Activated naive CD4-positive, alpha-beta T cell treated with anti-CD3 and anti-CD28 coated beads, Interleukin-2, amount 50 U/mL, for 24 hours (primary cell): ENCODE measurements around the gene WDR62.

Source experiments
- H3K27ac Mint-ChIP-seq: one replicate; pipeline ENCODE4 v1.8.0; 2021; ENCODE audit warnings: mild to moderate bottlenecking, mixed read lengths
- H3K27me3 Mint-ChIP-seq: one replicate; pipeline ENCODE4 v1.8.0; 2021; ENCODE audit warnings: mixed read lengths
- H3K36me3 Mint-ChIP-seq: one replicate; pipeline ENCODE4 v1.8.0; 2021; ENCODE audit warnings: mixed read lengths
- H3K4me1 Mint-ChIP-seq: one replicate; pipeline ENCODE4 v1.8.0; 2021; ENCODE audit warnings: mixed read lengths
- H3K4me3 Mint-ChIP-seq: one replicate; pipeline ENCODE4 v1.8.0; 2021; ENCODE audit warnings: mild to moderate bottlenecking, mixed read lengths
- H3K9me3 Mint-ChIP-seq: one replicate; pipeline ENCODE4 v1.8.0; 2021; ENCODE audit warnings: mixed read lengths

WDR62 gene

DNA sequence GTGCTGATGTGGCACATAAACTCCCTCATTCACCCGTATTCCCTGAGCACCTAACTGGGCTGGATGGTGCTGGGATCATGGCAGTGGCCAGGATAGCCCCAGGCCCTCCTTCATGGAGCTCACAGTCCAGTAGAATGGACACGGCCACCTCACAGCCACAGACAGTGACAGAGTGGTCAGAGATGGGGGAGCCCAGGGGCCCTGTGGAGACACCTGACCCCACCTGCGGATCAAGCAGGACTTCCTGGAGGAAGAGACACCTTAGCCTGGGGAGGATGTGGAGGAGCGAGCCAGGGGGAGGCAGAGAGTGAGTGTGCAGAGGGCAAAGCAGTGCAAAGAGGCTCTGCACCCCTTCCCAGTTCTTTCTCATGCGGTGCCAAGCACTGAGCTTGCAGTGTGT lies 35.1 kb downstream of the WDR62 start:
- H3K4me1 Mint-ChIP-seq = no peaks in the 10 kb centered on the region
- H3K4me3 Mint-ChIP-seq = no peak overlapping the region
- no peak overlapping the region for H3K27ac Mint-ChIP-seq
- H3K9me3 Mint-ChIP-seq = no peaks in the 10 kb centered on the region
- H3K36me3 Mint-ChIP-seq = peaks cover 2% of the 10 kb centered on the region
- H3K27me3 Mint-ChIP-seq = no peaks in the 10 kb centered on the region

GRCh38 chr19:36090910-36091695 lies 36.4 kb downstream of the WDR62 start:
- Mint-ChIP-seq H3K36me3 (peaks cover 2% of the 10 kb centered on the region), H3K4me3 (no peak overlapping the region), H3K9me3 (no peaks in the 10 kb centered on the region), H3K4me1 (no peaks in the 10 kb centered on the region), H3K27ac (no peak overlapping the region), H3K27me3 (no peaks in the 10 kb centered on the region)

GRCh38 chr19:36092566-36092965 lies 37.9 kb downstream of the WDR62 start:
- H3K9me3 Mint-ChIP-seq = no peaks in the 10 kb centered on the region
- H3K4me1 Mint-ChIP-seq = no peaks in the 10 kb centered on the region
- H3K36me3 Mint-ChIP-seq = peaks cover 2% of the 10 kb centered on the region
- no peak overlapping the region for H3K4me3 Mint-ChIP-seq
- no peaks in the 10 kb centered on the region for H3K27me3 Mint-ChIP-seq
- no peak overlapping the region for H3K27ac Mint-ChIP-seq

DNA sequence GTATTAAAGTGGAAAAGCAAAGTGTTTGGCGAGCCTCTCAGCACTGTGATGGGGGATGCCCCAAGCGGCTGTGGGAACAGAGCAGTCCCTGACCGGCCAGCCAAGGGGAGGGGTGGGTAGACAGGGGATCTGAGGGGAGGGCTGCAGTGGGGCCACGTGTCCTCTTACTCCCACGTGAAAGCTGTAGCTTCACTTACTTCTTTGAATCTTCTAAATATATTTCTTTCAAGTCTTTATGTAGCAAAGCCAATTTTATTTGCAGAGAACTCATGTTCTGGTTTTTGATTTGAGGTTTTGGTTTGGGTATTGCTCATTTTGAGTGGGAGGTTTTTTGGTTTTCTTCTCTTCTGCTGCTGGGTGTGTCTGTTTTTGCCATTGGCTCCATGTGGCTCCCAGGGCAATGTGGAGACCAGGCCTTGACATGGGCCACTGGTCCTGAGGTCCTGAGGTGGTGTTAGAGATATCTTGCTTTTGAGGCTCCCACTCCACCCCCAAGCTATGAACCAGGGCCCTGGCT lies 38.5 kb downstream of the WDR62 start:
- Mint-ChIP-seq H3K36me3 (peaks cover 2% of the 10 kb centered on the region), H3K9me3 (no peaks in the 10 kb centered on the region), H3K27ac (no peak overlapping the region), H3K4me3 (no peak overlapping the region), H3K27me3 (no peaks in the 10 kb centered on the region), H3K4me1 (no peaks in the 10 kb centered on the region)

DNA sequence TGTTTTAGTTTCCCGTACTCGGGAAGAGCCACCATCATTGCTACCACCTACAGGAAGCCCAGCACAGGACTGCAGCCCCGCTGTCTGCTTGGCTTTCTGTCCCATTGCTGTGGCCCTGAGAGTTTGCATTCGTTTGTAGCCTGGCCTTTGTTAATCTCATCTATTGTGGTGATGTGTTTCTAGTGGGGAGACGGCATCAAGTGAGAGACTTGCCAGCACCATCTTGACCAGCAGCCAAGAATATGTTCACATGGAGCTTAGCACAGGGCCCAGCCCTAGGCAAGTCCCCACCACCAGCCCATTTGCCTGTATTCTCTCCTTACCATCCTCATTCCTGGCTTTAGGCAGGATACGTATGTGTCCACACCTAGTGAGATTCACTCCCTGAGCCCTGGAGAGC lies 39.0 kb downstream of the WDR62 start:
- Mint-ChIP-seq H3K36me3 (no peaks in the 10 kb centered on the region), H3K27ac (no peak overlapping the region), H3K4me1 (no peaks in the 10 kb centered on the region), H3K9me3 (no peaks in the 10 kb centered on the region), H3K27me3 (no peaks in the 10 kb centered on the region), H3K4me3 (no peak overlapping the region)

DNA sequence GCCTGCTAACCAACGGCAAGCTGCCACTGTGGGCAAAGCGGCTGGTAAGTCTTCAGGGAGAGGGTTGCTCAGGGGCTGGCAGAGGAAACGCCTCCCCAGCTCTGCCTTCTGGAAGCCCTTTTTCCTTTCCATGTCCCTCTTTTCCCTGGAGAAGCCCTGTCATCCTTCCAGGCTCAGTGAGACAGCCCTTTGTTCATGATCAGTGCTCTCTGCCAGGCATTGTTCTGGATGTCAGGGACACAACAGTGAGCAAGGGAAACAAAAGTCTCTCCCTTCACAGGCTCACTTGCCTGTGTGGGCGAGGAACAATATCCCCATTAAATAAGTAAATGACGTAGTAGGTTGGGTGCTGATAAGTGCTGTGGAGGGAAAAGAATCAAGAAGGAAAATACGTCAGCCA lies 42.3 kb downstream of the WDR62 start:
- no peaks in the 10 kb centered on the region for H3K9me3 Mint-ChIP-seq
- H3K27ac Mint-ChIP-seq = no peak overlapping the region
- no peak overlapping the region for H3K4me3 Mint-ChIP-seq
- no peaks in the 10 kb centered on the region for H3K27me3 Mint-ChIP-seq
- H3K36me3 Mint-ChIP-seq = no peaks in the 10 kb centered on the region
- no peaks in the 10 kb centered on the region for H3K4me1 Mint-ChIP-seq

GRCh38 chr19:36099166-36099785 lies 44.6 kb downstream of the WDR62 start:
- H3K27ac Mint-ChIP-seq = no peak overlapping the region
- no peaks in the 10 kb centered on the region for H3K4me1 Mint-ChIP-seq
- no peaks in the 10 kb centered on the region for H3K9me3 Mint-ChIP-seq
- H3K36me3 Mint-ChIP-seq = no peaks in the 10 kb centered on the region
- no peak overlapping the region for H3K4me3 Mint-ChIP-seq
- no peaks in the 10 kb centered on the region for H3K27me3 Mint-ChIP-seq

DNA sequence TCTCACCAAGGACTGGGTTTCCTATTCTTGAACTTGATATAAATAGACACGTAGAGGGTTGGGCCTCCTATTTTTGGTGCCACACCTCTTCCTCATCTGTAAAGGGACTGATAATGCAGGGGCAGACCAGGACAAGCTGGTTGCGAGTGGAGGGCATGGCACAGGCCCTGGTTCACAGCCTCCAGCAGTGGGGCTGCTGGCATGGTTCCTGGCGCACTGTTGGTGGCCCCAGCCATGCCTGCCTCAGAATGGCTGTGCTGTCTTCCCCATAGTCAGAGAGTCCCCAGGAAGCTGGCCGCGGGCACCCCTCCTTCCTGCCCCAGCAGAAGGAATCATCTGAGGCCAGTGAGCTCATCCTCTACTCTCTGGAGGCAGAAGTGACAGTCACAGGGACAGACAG lies 45.8 kb downstream of the WDR62 start:
- no peak overlapping the region for H3K27ac Mint-ChIP-seq
- no peaks in the 10 kb centered on the region for H3K27me3 Mint-ChIP-seq
- no peak overlapping the region for H3K4me3 Mint-ChIP-seq
- no peaks in the 10 kb centered on the region for H3K4me1 Mint-ChIP-seq
- no peaks in the 10 kb centered on the region for H3K36me3 Mint-ChIP-seq
- no peaks in the 10 kb centered on the region for H3K9me3 Mint-ChIP-seq

DNA sequence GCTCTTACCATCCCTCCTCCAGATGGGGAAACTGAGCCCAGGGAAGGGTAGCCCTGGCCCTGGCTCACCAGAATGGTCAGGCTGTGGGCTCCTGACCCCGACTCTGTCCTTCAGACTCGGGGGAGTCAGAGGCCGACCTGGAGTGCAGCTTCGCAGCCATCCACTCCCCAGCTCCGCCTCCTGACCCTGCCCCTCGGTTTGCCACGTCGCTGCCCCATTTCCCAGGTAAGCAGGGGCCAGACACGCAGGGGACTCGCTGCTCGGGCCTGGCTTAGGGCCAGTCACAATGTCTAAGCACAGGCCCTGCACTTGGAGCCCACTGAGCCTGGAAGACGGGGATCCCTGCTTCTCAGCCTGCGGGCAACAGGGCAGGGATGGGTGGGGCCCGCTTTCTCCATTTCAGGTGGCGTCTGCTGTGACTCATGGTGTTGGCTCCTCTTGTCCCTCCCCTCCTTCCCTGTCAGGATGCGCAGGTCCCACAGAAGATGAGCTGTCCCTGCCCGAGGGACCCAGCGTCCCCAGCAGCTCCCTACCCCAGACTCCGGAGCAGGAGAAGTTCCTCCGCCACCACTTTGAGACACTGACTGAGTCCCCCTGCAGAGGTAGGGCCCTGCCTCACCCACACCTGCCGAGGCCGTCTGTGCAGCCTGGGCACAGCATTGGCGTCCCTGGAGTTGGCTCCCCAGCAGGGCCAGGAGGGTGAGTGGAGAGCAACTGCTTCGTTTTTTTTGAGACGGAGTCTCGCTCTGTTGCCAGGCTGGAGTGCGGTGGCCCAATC lies 47.0 kb downstream of the WDR62 start:
- Mint-ChIP-seq H3K4me3 (no peak overlapping the region), H3K27me3 (no peaks in the 10 kb centered on the region), H3K9me3 (no peaks in the 10 kb centered on the region), H3K27ac (no peak overlapping the region), H3K36me3 (no peaks in the 10 kb centered on the region), H3K4me1 (no peaks in the 10 kb centered on the region)

DNA sequence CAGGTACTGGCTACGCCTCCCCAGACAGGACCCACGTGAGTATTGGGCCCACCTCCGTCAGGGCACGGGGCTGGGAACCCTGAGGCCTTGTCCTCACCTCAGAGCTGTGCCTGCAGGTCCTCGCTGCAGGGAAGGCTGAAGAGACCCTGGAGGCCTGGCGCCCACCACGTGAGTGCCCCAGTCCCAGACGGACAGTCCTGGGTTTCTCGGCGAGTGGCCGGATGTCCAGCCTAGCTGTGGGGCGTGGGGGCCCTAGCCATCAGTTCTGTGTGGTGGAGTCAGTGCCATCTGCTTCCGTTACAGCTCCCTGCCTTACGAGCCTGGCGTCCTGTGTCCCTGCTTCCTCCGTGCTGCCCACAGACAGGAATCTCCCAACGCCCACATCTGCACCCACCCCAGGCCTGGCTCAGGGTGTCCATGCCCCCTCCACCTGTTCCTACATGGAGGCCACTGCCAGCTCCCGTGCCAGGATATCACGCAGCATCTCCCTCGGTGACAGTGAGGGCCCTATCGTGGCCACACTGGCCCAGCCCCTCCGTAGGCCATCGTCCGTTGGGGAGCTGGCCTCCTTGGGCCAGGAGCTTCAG lies 48.4 kb downstream of the WDR62 start:
- Mint-ChIP-seq H3K9me3 (no peaks in the 10 kb centered on the region), H3K4me1 (no peaks in the 10 kb centered on the region), H3K27me3 (no peaks in the 10 kb centered on the region), H3K27ac (no peak overlapping the region), H3K36me3 (no peaks in the 10 kb centered on the region), H3K4me3 (no peak overlapping the region)

DNA sequence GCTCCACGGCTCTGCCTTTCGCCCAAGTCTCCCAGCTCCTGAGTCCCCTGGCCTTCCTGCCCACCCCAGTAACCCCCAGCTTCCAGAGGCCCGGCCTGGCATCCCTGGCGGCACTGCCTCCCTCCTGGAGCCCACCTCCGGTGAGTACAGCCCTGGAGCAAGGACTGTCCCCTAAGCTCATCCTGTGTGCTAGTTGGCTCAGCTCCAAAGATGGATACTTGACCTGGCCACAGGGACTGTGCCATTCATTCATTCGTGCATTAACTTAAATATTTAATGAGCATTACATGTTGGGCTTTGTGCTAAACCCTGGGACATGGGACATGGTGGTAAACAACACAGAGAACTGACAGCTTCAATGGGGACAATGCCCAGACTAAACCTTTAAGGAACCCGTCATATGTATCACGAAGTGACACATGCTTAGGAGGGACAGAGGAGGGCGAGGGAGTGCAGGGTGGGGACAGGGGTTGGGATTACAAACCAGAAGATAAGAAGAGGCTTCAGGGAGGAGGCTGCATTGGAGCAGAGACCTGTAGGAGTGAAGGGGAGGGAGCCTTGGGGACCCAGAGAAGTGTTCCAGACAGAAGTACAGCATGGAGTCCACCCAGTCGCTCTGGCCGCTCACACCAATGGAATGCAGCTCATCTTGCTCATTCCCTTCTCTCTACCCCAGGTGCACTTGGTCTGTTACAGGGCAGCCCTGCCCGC lies 49.3 kb downstream of the WDR62 start:
- Mint-ChIP-seq H3K36me3 (no peaks in the 10 kb centered on the region), H3K27me3 (no peaks in the 10 kb centered on the region), H3K27ac (no peak overlapping the region), H3K4me1 (no peaks in the 10 kb centered on the region), H3K4me3 (no peak overlapping the region), H3K9me3 (no peaks in the 10 kb centered on the region)

DNA sequence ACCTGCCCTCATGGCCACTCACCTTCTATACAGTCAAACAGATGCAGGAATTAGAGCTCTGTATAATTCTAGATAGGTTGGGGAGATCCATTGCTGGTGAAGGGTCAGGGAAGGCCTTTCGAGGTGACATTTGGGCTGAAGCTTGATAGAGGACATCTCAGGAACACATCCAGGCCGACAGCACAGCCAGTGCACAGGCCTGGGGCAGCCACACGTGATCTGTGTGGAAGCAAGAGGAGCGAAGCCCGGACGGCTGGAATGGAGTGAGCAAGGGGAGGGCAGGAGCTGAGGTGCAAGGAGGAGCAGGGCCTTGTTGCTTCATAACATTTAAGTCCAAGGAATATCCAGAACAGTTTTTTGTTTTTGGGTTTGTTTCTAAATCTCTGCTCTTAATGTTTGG lies 51.7 kb downstream of the WDR62 start:
- Mint-ChIP-seq H3K36me3 (no peaks in the 10 kb centered on the region), H3K27me3 (no peaks in the 10 kb centered on the region), H3K9me3 (no peaks in the 10 kb centered on the region), H3K27ac (no peak overlapping the region), H3K4me3 (no peak overlapping the region), H3K4me1 (no peaks in the 10 kb centered on the region)

- no peaks in the 10 kb centered on the region for H3K9me3 Mint-ChIP-seq
- H3K4me1 Mint-ChIP-seq = no peaks in the 10 kb centered on the region
- no peaks in the 10 kb centered on the region for H3K27me3 Mint-ChIP-seq
- no peak overlapping the region for H3K27ac Mint-ChIP-seq
- no peak overlapping the region for H3K4me3 Mint-ChIP-seq
- no peaks in the 10 kb centered on the region for H3K36me3 Mint-ChIP-seq
Observed at GRCh38 chr19:36106991-36107390, 52.3 kb downstream of the WDR62 start.

- Mint-ChIP-seq H3K36me3 (peaks cover 4% of the 10 kb centered on the region), H3K4me3 (no peak overlapping the region), H3K27ac (no peak overlapping the region), H3K9me3 (no peaks in the 10 kb centered on the region), H3K27me3 (no peaks in the 10 kb centered on the region), H3K4me1 (peaks cover 9% of the 10 kb centered on the region)
Observed at GRCh38 chr19:36108684-36109083, 54.0 kb downstream of the WDR62 start.

DNA sequence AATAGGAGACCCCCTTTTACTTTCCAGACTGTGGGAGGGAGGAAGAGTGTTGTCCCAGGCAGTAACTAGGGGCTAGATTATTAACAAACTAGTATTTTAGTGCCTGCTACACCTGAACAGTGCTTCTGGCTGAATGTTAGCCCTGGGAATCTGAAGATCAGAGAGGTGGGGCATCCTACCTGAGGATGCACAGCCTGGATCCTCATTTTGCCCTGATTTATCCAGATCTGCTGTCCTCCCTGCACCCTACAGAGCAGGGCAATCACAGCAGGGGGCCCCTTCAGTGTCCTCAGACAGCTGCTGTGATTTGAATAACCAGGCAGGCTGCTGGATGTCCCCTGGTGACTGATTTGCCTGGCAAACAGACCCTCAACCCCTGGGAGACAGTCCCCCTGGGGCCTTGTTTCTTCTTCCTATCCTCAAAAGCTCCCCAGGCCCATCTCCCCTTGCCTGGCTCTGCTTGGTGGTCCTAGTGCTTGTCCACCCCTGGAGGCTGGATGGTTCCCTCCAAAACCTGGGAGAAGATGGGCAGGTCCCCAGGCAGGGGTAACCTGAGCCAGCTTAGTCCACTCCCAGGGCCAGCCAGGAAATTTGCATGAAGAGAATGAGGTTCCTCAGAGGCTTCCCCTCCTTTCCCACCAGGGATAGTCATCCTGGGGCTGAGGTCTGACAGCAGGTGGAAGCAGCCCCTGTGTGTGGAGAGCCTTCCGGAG lies 55.9 kb downstream of the WDR62 start, which contains the start of gene OVOL3:
TSS of gene OVOL3 (plus strand) at position 657 of the 713 bp plus-strand sequence. CDS start 60 bp downstream, outside the sequence.
- H3K27me3 Mint-ChIP-seq = no peaks in the 10 kb centered on the region
- H3K4me1 Mint-ChIP-seq = peaks cover 17% of the 10 kb centered on the region
- peaks cover 4% of the 10 kb centered on the region for H3K36me3 Mint-ChIP-seq
- no peak within 1 kb of the TSS for H3K27ac Mint-ChIP-seq
- no peaks in the 10 kb centered on the region for H3K9me3 Mint-ChIP-seq
- no peak within 1 kb of the TSS for H3K4me3 Mint-ChIP-seq
